Hypothalamus (tissue), 51 donors: ENCODE data around the gene CSGALNACT2.

Source experiments
- DNase-seq, 51 donors: peaks; one replicate each; lab custom pipeline; 2025; lab: John Stamatoyannopoulos, UW

The CSGALNACT2 gene

DNA sequence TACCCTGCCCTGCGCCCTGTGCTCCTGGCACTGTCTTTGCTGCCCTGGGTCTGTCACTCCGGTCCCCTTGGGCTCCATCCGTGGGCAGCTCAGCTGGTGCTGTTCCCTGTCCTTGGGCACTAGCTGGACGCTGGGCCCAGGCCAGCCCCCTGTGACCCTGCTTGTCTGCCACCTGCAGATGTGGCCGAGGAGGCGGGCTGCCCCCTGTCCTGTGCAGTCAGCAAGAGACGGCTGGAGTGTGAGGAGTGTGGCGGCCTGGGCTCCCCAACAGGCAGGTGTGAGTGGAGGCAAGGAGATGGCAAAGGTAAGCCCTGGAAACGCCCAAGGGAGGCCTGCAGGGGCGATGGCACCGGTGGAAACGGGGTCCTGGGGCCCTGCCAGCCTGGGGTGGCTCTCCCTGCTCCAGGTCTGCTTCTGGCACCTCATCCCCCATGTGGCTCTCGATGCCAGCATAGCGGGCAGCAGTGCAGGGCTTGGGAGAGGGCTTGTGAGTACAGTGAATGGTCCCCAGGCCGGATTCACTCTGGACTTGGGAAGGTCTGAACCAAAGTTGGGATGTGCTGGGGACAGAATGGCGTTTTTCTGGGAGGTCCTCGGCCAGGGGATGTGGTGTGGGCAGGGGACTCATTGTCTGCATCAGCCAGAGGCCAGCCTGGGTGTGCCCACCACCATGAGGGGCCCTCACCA lies 26.2 kb upstream of the CSGALNACT2 start:
- DNase-seq: no peak

GRCh38 chr10:43112608-43112961 lies 25.7 kb upstream of the CSGALNACT2 start:
- DNase-seq: no peak

- DNase-seq: no peak
Measured at GRCh38 chr10:43113201-43114087, 24.8 kb upstream of the CSGALNACT2 start.

- no peak for DNase-seq
Measured at GRCh38 chr10:43114088-43114742, 24.0 kb upstream of the CSGALNACT2 start.

DNA sequence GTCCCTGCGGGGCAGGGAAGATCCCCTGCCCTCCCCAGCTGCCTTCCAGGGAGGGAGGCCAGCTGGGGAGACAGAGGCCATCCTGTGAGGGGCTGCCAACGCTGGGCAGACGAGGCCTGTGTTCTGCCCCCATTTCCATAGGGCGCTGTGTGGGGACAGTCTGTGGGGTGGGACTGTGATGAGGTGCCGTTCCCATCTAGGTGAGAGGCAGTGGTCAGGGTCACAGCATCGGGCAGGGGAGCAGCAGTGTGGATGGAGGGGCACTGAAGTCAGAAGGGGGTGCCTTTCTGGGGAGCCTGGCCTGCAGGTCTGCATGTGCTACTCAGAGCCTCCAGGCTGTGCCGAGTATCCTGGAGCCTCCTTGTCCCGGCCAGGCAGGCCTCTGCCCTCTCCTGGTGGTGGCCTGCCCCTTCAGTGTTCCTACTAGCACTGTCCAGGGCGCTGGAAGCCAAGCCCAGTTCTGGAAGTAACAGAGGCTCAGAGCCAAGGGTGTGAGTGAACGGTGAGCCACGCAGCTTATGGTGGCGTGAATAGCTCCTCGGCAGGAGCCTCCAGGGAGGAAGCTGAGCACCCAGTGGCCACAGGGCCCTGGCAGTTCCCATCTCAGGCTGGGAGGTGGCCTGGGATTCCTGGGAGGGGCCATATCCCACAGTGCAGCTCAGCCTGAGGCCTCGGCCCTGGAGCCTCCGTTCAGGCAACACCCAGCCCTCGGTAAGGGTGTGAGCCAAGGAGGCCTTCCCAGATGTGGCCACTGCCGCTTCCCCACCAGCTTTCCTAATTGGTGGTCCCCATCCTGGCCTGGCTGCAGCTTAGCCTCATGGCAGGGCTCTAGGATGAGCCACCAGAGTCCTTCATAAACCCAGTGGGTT lies 23.3 kb upstream of the CSGALNACT2 start:
- no peak for DNase-seq

- DNase-seq: no peak
Measured at GRCh38 chr10:43115881-43116595, 22.2 kb upstream of the CSGALNACT2 start.

DNA sequence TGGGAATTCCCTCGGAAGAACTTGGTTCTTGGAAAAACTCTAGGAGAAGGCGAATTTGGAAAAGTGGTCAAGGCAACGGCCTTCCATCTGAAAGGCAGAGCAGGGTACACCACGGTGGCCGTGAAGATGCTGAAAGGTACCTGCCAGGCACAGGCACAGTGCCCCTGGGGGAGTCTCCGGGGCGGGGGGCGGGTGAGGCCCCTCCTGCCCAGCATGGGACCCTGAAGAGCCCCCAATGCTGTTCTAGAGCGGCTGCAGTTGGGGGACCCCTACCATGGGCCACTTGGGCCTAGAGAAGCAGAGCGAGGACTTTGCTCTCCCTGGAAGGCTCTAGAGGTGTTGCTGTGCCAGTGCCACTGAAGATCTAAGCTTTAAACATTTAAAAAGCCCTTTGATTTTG lies 21.6 kb upstream of the CSGALNACT2 start:
- DNase-seq: no peak

DNA sequence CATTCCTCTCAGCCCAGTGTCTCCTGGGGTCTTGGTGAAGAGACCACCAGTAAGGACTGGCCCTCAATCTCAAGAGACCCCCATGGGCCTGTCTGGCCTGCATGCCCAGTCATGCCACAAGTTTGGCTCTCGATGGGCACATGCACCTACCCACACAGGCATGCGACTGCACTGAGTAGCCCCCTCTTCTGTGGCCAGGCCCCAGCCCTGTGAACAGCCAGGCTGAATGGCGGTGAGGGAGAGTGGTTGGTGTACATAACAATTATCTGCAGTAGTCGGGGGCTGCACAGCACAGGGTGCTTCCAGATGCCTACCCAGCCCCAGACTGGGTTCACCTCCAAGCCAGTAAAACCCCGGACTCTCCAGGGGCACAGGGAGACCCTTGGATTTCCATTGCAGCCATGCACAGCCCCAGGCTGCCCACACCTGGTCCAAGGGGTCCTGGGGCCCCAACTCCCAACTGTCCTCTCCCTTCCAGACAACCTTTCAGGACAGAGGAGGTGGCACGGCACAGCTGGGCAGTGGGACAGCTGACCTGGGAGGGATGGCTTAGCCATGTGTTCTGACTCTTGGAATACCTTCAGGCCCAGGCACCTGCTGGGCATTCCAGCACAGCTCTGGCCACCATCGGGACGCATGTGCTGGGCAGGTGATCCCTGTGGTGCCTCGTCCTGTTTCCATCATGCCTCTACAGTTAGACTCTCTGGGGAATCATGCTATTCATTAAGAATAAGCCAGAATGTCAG lies 21.0 kb upstream of the CSGALNACT2 start:
- DNase-seq: no peak

DNA sequence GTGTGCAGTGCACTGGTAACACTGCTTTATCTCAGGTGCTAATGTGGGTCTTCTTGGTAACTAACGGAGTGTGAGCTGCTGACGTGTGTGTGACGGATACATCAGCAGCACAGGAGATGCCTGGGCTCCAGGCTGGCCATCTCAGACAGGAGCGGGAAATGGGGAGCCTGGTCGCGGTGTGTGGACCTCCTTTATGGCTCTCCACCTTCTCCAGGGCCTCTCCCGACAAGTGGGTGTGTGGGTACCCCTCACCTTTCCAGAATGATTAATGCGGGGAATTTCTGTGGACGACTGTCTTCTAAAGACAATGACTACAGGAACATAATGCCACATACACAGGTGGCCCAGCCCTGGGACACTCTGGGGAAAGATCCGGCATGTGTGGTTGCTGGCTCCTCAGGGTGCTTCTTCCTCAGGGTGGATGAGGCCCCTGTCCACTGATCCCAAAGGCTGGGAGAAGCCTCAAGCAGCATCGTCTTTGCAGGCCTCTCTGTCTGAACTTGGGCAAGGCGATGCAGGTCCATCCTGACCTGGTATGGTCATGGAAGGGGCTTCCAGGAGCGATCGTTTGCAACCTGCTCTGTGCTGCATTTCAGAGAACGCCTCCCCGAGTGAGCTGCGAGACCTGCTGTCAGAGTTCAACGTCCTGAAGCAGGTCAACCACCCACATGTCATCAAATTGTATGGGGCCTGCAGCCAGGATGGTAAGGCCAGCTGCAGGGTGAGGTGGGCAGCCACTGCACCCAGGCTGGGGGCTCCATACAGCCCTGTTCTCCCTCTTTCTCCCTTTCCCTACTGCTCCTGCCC lies 20.3 kb upstream of the CSGALNACT2 start:
- no peak for DNase-seq

DNA sequence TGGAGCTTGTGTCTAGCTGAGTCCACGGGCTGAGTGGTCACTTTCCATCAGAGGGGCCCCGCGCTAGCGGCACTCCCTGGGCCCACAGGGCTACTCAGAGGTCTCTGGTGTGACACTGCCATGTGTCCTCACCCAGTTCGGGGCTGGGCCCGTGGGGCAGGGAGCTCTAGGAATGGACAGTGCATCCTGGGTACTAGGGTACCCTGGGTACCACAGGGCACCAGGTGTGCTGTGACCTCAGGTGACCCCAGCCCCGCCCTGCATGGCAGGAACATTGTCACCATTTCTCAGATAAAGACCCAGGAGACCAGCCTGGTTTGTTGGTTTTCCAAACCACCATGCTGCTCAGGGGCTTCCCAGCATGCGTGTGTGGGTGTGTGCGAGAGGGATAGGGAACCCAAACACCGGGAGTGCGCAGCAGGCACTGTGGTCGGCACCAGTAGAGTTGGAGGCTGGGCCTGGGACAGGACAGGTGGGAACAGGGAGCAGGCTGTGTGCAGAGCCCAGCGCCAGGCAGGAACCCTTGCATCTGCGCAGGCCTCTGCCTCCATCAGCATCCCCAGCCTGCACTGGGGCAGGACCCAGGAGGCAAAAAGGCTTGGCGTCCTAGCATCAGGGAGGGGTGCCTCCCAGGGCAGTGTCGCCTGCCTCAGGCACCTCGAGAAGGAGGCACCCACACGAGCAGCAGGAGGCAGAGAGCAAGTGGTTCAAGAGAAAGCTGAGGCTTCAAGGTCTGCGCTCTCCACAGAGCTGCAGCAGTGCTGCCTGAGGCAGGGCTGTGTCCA lies 19.4 kb upstream of the CSGALNACT2 start:
- DNase-seq: no peak

- no peak for DNase-seq
Measured at GRCh38 chr10:43119416-43120115, 18.7 kb upstream of the CSGALNACT2 start.

DNA sequence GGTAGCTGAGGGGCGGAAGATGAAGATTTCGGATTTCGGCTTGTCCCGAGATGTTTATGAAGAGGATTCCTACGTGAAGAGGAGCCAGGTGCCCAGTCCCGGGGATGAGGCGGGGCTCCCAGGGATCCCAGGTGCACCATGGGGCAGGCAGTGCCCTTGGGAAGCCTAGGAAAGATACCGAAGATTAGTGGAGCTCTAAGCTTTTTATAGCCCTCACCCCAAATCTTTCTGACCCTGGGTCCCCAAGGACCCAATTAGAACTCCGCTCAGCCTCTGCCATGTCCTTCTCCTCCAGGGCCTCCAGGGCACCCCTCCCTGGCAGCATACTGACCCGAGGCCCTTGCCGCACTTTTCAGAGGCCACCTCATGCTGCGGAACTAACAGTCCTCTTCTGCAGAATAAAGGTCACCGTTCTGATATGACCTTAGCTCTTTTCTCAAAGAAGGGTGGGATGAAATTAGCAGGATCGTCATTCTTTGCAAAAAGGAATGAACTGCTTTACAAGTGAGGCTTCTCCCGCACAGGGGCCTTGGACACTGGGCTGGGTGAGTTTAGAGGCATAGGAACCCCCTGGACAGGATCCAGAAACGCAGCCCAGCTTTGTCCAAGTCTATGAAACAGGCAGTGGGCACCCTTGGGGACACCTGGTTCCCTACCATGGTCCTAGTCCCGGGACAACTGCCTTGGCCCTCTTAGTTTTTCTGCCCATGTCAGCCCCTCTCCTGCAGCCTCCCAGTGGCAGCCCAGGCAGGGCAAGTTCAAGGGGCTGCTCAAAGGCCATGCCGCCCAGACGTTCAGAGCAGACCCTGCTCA lies 17.9 kb upstream of the CSGALNACT2 start:
- DNase-seq: no peak

DNA sequence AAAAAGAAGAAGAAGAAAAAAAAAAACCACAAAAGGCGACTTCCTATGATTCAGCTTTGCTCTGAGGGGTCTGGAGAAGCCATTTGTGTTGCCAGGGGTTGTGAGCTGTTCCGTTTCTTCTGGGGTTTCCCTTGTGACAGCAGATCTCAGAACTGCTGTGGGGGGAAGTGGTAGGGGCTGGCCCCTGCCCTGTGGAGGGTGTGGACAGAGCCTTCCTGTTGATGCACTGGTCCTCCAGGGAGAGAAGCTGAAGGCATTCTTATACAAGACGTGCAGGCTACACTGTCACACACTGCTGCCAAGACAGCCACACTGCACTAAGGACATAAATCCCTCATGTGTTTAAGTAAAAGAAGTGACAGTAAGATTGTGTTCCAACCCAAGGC lies 17.3 kb upstream of the CSGALNACT2 start:
- DNase-seq: peak in 1 of 51 donors; percentile 9

DNA sequence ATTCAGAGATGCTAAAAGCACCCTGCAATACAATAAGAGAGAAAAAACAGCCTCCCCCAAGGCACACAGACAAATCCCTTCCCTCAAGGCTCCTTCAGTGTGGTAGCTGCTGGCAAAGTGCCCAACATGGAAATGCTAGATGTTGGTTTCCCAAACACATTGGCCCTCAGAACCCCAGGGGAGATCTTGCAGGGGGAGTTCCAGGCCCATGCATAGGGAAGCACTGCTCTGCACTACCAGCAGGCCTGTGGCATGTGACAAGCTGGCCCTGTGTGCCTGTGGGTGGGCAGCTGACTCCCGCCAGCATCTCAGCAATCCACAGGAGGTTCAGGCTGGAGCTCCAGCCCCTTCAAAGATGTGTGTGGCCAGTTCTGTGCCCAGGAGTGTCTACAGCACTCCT lies 16.8 kb upstream of the CSGALNACT2 start:
- no peak for DNase-seq

DNA sequence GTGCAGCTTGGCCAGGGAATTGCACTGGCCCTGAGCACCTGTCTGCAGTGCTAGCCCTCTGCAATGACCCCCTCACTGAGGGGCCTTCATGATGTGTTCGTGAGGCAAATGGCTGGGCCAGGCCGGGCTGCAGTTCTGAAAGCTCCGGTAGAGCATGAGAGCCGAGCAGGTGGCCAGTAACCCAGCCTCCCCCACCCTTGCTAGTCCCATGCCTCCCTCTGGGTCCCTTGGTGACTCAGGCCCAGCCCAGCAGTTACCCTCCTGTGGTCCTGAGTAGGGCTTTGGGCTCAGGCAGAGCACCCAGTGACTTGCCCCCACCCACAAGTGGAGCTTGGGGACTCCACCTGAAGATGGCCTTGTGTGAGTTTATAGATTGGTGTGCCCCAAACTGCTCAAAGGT lies 16.1 kb upstream of the CSGALNACT2 start:
- DNase-seq: no peak

DNA sequence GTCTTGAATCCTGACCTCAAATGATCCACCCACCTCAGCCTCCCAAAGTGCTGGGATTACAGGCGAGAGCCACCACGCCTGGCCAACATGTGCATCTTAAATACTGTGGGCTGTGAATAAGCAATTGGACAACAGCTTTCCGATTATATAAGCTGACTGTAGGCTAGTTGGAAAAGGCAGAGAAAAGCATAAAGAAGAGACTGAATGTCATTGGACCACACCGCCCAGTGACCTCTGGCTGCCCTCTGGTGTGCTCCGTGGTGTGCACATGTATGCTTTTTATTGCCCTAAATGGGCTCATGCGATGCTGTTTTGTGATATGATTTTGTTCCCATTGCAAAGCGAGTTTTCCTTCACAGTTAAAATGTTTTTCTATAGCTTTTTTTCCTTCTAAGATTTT lies 15.4 kb upstream of the CSGALNACT2 start:
- DNase-seq: no peak
